AG10803 (cell line): ENCODE measurements around the gene GRIK1.

ENCODE experiments used
- DNase-seq: peaks from one replicate; pipeline ENCODE4 v3.0.0; 2010; ENCODE audit warnings: low read depth
- H3K4me3 ChIP-seq: 2 replicates; pipeline ENCODE4 v1.5.1; 2011; ENCODE audit warnings: mild to moderate bottlenecking, low read length, control low read depth
- TF ChIP-seq, protein P1 (sequence below): conservative IDR thresholded peaks from 2 replicates; pipeline ENCODE4 v1.5.1; 2011; ENCODE audit warnings: mild to moderate bottlenecking, low read length, control low read depth, inconsistent platforms

The GRIK1 gene

DNA sequence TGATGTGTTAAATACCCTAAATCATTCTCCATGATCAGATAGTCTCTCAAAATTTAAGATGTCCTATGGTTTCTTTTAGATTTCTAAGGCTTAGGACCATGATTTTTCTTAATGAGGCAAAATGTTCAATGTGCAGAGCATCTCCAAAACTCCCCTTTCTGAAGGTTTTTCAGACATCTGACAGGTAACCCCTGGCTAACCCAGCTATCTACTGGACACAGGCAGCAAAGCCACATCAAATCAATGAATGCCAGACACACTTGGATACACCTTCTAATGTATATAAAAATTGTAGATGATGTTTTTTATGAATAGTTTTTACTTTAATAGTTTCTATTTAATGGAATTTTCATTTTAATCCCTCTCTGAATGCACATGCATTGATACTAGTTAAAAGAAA lies 285.6 kb downstream of the GRIK1 start:
- DNase-seq = no peak
- H3K4me3 ChIP-seq = no peak overlapping the region
- TF ChIP-seq, protein P1, sequence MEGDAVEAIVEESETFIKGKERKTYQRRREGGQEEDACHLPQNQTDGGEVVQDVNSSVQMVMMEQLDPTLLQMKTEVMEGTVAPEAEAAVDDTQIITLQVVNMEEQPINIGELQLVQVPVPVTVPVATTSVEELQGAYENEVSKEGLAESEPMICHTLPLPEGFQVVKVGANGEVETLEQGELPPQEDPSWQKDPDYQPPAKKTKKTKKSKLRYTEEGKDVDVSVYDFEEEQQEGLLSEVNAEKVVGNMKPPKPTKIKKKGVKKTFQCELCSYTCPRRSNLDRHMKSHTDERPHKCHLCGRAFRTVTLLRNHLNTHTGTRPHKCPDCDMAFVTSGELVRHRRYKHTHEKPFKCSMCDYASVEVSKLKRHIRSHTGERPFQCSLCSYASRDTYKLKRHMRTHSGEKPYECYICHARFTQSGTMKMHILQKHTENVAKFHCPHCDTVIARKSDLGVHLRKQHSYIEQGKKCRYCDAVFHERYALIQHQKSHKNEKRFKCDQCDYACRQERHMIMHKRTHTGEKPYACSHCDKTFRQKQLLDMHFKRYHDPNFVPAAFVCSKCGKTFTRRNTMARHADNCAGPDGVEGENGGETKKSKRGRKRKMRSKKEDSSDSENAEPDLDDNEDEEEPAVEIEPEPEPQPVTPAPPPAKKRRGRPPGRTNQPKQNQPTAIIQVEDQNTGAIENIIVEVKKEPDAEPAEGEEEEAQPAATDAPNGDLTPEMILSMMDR = no peak

DNA sequence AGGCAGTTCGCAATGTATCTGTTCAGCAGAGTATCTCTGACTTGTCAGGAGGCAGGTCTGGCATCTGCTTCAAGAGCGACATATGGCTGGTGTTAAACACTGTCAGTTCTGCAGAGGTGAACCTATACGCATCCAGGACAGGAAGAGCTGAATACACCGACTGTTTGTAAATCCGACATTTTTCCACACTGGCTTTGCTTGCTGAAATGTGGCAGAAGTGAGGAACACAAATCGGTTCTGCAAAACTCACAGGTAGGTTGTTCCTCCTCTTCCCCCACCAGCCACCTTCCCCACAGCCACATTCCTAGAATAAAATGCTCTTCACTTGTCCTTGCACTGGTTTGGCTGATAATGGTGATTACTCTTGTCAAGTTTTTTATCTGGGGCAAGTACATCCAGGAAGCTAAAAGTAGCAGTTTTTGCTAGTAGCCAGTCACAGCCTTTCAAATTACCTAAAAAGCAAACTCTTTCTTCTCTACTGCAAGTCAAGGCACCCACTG lies 289.2 kb downstream of the GRIK1 start:
- TF ChIP-seq, protein P1 = no peak
- DNase-seq = no peak
- H3K4me3 ChIP-seq = no peak overlapping the region

DNA sequence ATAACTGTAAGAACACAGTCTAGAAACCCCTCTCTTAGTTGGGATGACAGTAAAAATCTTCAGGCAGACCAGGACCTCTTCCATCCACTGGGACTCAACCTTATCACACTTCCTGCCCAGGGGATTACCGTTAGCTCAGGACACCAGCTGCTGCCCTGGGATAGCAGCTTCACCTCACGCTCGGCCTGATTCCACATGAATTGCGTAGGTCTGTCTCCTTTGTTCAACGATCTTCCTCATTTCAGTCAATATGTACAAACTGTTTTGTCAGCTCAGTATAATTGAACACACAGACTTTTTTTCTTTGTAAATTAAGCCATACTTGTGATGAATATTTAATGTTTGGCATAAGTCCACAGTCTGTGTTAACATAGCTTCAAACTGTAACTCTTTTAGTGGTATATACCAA lies 290.4 kb downstream of the GRIK1 start:
- TF ChIP-seq, protein P1 = no peak
- no peak overlapping the region for H3K4me3 ChIP-seq
- no peak for DNase-seq

DNA sequence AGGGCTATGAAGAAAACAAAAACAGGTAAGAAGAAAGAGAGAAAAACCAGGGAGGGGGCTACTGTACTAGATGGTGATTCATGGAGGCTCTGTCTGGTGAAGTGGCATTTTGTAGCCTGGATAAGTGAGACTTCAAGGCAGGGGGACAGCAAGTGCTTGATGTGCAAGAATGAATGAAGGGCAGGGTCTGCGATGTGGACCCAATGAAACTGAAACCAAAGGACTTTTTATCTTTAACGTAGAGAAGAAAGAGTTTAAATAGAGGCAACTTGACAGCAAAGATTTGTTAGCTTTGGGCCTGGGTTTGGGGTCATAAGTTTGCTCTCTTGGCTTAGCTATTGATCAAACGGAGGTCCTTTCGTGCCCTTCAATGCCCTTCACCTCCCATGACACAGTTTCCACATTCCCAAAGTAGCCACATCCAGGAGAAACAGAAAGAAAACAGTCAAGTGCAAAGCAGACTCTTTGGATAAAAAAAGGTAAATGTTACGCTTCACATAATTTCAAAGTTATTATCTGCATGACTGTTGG lies 291.0 kb downstream of the GRIK1 start:
- H3K4me3 ChIP-seq = no peak overlapping the region
- no peak for DNase-seq
- TF ChIP-seq, protein P1 = no peak

DNA sequence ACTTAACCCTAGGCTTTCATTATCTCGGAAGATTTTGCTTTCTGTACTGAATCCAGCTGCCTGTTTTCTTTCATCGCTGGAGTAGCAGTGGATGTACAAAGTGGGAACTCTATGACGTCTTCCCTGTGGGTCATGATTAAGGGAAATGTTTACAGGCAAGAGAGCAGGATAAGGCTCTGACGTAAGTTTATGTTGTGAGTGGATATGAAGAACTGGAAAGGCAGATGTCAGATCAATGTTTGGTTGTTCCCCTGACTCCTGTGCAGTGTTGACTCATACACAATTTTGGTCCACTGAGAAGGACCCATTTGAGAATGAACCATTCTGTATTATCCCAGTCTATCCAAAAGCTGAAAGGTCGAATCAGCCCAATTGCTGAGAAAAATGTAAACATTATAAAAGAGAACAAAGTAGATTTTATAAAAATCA lies 292.4 kb downstream of the GRIK1 start:
- TF ChIP-seq, protein P1 = no peak
- DNase-seq = no peak
- no peak overlapping the region for H3K4me3 ChIP-seq

DNA sequence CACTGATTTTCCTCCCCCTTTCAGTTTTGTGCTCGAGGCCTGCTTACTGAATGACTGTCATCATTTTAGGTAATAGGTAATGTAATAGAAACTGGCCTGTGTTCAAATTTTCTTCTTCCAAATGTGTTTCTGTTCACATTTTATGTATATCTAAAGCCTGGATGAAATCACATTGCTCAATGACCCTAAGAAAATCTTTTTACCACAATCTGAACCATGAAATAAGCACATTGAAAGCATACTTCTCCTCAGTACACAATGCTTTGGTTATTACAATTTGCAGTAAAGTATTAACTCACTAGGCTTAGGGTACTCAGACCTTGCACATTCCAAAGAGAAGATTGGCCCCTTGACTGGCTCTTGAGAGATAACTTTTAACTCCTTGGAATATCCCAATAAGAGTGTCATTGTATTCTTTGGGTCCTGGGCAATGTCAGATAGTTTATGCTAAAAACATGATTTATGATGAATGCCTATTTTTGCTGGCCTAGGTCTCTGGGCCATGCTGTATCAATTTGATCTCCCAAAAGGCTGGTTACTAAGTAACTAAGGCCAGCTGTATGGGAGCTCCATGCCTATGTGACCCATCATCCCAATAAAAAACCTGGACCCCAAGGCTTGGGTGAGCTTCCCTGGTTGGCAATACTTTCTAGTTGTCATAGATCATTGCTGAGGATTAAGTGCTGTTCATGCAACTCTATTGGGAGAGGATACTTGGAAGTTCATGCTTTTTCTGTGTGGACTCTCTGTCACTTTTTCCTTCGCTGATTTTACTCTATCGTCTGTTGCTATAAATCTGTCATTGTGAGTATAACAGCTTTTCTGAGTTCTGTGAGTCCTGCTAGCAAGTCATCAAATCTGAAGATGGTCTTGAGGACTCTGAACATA lies 293.9 kb downstream of the GRIK1 start:
- H3K4me3 ChIP-seq = no peak overlapping the region
- TF ChIP-seq, protein P1 = no peak
- no peak for DNase-seq

DNA sequence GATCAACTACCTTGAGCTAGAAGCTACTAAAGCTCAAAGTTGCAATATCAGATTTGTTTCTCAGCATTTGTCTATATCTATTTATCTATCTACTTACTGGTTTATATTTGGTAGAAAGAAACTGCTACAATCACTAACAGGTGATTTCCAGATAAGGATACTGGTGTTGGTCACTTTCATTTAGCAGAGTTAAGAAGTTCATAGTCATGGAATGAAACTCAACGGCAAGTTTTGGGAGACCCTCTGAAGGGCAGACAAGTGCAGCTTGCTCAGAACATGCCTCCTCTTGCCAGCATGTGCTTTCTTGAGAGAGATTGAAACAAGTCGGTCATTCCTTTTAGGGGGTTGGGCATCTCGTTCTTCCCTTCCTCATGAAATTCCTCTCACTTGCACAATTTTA lies 296.5 kb downstream of the GRIK1 start:
- H3K4me3 ChIP-seq = no peak overlapping the region
- no peak for DNase-seq
- TF ChIP-seq, protein P1 = no peak
